DMS53 (cell line): ENCODE measurements around the gene RPS6KB2.
A peak's percentile ranks its signal among the peaks of the same experiment; 100 is the strongest.

Source experiments
- DNase-seq: peaks from one replicate; lab custom pipeline; 2025; lab: John Stamatoyannopoulos, UW

Gene RPS6KB2

GRCh38 chr11:67429722-67430121, 1.4 kb downstream of the RPS6KB2 start:
- no peak for DNase-seq

GRCh38 chr11:67431346-67432249, 3.3 kb downstream of the RPS6KB2 start:
- no peak for DNase-seq

GRCh38 chr11:67432655-67433349, 4.5 kb downstream of the RPS6KB2 start:
- DNase-seq: no peak

GRCh38 chr11:67433536-67434394, 5.5 kb downstream of the RPS6KB2 start:
- DNase-seq: no peak

- no peak for DNase-seq
Observed at GRCh38 chr11:67434395-67434881, 6.1 kb downstream of the RPS6KB2 start.

- no peak for DNase-seq
Observed at GRCh38 chr11:67435031-67435726, 6.9 kb downstream of the RPS6KB2 start.

- DNase-seq: no peak
Observed at GRCh38 chr11:67435727-67436458, 7.6 kb downstream of the RPS6KB2 start.

GRCh38 chr11:67436459-67437081, 8.3 kb downstream of the RPS6KB2 start:
- DNase-seq: peak; percentile 74

GRCh38 chr11:67437082-67437808, 9.0 kb downstream of the RPS6KB2 start, which contains the start of gene PTPRCAP:
Gene PTPRCAP, minus strand, starts transcription at chr11:67437682. Its CDS starts 63 bp downstream, at chr11:67437619.
- no peak for DNase-seq

- no peak for DNase-seq
Observed at GRCh38 chr11:67437809-67438157, 9.5 kb downstream of the RPS6KB2 start.

- no peak for DNase-seq
Observed at GRCh38 chr11:67438158-67438902, 10.0 kb downstream of the RPS6KB2 start.

GRCh38 chr11:67439321-67440228, 11.3 kb downstream of the RPS6KB2 start:
- DNase-seq: peak; percentile 77

GRCh38 chr11:67440229-67441097, 12.2 kb downstream of the RPS6KB2 start:
- DNase-seq: no peak

GRCh38 chr11:67441098-67441563, 12.8 kb downstream of the RPS6KB2 start:
- DNase-seq: peak; percentile 34

- peak; percentile 65 for DNase-seq
Observed at GRCh38 chr11:67441731-67442351, 13.5 kb downstream of the RPS6KB2 start.
